A549 (cell line): ENCODE data around the gene SPRYD7. TPM values are rescaled to one million over a fixed set of nuclear protein-coding genes. Genes with fewer than 3 reads are reported as not detected.

Experiments used
- ATAC-seq, 2 experiments: fragments of 200-7000 bp in 1 of 2; fragments of >200 bp in 1 of 2; cut with Nextera tagmentation in 1 of 2; cut with Tn5 transposase in 1 of 2; 3 replicates each; pipeline versions ENCODE4 v1.8.0 to v1.9.1; 2018 to 2020; ENCODE audit warnings: mild to moderate bottlenecking in 1 of 2, moderate library complexity in 1 of 2
- CTCF ChIA-PET: fragments of 300-600 bp; sonication (Branson Sonifier 250); formaldehyde crosslinking; extraction: SDS; loops from one replicate; lab custom pipeline; 2021; ENCODE audit warnings: antibody characterized with exemption, inconsistent platforms; lab: Yijun Ruan, JAX
- POLR2A ChIA-PET: fragments of 350-600 bp; formaldehyde crosslinking; extraction: SDS; loops from one replicate; lab custom pipeline; 2021; ENCODE audit warnings: antibody characterized with exemption, inconsistent platforms; lab: Yijun Ruan, JAX
- DNase-seq, 2 experiments: peaks; one replicate each; pipeline versions ENCODE4 v3.0.0 to v3.0.0-alpha.2; 2011 to 2016; ENCODE audit warnings: low read depth in 1 of 2, low spot score in 1 of 2
- FAIRE-seq: peaks from 2 replicates; lab custom pipeline; 2011; peaks lifted over from hg19 to GRCh38; lab: Jason Lieb, UNC
- H3K27ac ChIP-seq, 2 experiments: fragments of >200 bp; sonication (Bioruptor Twin); formaldehyde crosslinking; 3 replicates each; pipeline ENCODE4 v1.5.1; 2016 to 2017
- H3K4me1 ChIP-seq: fragments of >200 bp; sonication (Bioruptor Twin); formaldehyde crosslinking; 3 replicates; pipeline ENCODE4 v1.6.1; 2016
- H3K4me2 ChIP-seq: fragments of >200 bp; sonication (Bioruptor Twin); formaldehyde crosslinking; 3 replicates; pipeline ENCODE4 v1.6.1; 2016
- H3K4me3 ChIP-seq: fragments of >200 bp; sonication (Bioruptor Twin); formaldehyde crosslinking; 3 replicates; pipeline ENCODE4 v1.5.1; 2016
- H3K9me3 ChIP-seq: fragments of >200 bp; sonication (Bioruptor Twin); formaldehyde crosslinking; 3 replicates; pipeline ENCODE4 v1.6.1; 2016
- BHLHE40 ChIP-seq: IDR thresholded peaks from 2 replicates; pipeline ENCODE4 v1.6.1; 2012; ENCODE audit warnings: low read depth, low read length, inconsistent platforms
- CBX2 ChIP-seq: fragments of 200-600 bp; sonication (generic); IDR thresholded peaks from 2 replicates; pipeline ENCODE4 v1.6.1; 2016; ENCODE audit warnings: low read depth, mild to moderate bottlenecking, borderline replicate concordance
- CBX8 ChIP-seq: fragments of 200-600 bp; sonication (generic); IDR thresholded peaks from 2 replicates; pipeline ENCODE4 v1.6.1; 2016
- HEYL ChIP-seq: fragments of 250-450 bp; sonication (Bioruptor Pico); IDR thresholded peaks from 2 replicates; pipeline ENCODE4 v1.8.0; 2021; ENCODE audit warnings: mild to moderate bottlenecking, moderate library complexity
- HOXA7 ChIP-seq: fragments of 250-450 bp; sonication (Bioruptor Pico); IDR thresholded peaks from 2 replicates; pipeline ENCODE4 v1.5.0; 2020; ENCODE audit warnings: mild to moderate bottlenecking, moderate library complexity
- MAX ChIP-seq: IDR thresholded peaks from 2 replicates; pipeline ENCODE4 v1.6.1; 2012
- NPAS2 ChIP-seq: fragments of 250-450 bp; sonication (Bioruptor Pico); IDR thresholded peaks from 2 replicates; pipeline ENCODE4 v1.8.0; 2022; ENCODE audit warnings: mild to moderate bottlenecking, moderate library complexity, borderline replicate concordance
- PBX3 ChIP-seq: IDR thresholded peaks from 2 replicates; pipeline ENCODE4 v1.6.1; 2012
- POLR2AphosphoS2 ChIP-seq: conservative IDR thresholded peaks from 2 replicates; pipeline ENCODE4 v1.6.1; 2012; ENCODE audit warnings: low read length, improper control_type of control experiment, inconsistent platforms
- RARB ChIP-seq: fragments of 250-450 bp; sonication (Bioruptor Pico); IDR thresholded peaks from 2 replicates; pipeline ENCODE4 v1.8.0; 2021; ENCODE audit warnings: mild to moderate bottlenecking, moderate library complexity
- RNF2 ChIP-seq: fragments of 200-600 bp; sonication (generic); IDR thresholded peaks from 2 replicates; pipeline ENCODE4 v1.6.1; 2016; ENCODE audit warnings: low read depth, mild to moderate bottlenecking, antibody characterized with exemption, moderate library complexity, borderline replicate concordance
- SREBF2 ChIP-seq: fragments of 450-650 bp; IDR thresholded peaks from 2 replicates; pipeline ENCODE4 v1.6.1; 2014; ENCODE audit warnings: mild to moderate bottlenecking, moderate library complexity
- TFCP2L1 ChIP-seq: fragments of 250-450 bp; sonication (Bioruptor Pico); IDR thresholded peaks from 2 replicates; pipeline ENCODE4 v1.5.0; 2021; ENCODE audit warnings: mild to moderate bottlenecking
- TP53 ChIP-seq: fragments of 250-450 bp; sonication (Bioruptor Pico); IDR thresholded peaks from 2 replicates; pipeline ENCODE4 v1.5.0; 2021; ENCODE audit warnings: mild to moderate bottlenecking, moderate library complexity
- ZC3H11A ChIP-seq: fragments of 450-650 bp; IDR thresholded peaks from 2 replicates; pipeline ENCODE4 v1.6.1; 2014; ENCODE audit warnings: antibody characterized with exemption, mild to moderate bottlenecking
- ZFP36 ChIP-seq: fragments of 450-650 bp; IDR thresholded peaks from 2 replicates; pipeline ENCODE4 v1.6.1; 2014; ENCODE audit warnings: borderline replicate concordance; ENCODE audit not compliant: partially characterized antibody
- ZNF302 ChIP-seq: fragments of 250-450 bp; sonication (Bioruptor Pico); IDR thresholded peaks from 2 replicates; pipeline ENCODE4 v1.9.0; 2021; ENCODE audit warnings: inconsistent platforms, mild to moderate bottlenecking, moderate library complexity
- WGBS: methylation state at CpG from one replicate; pipeline ENCODE4 v1.1.6; 2017; ENCODE audit errors: missing lambda C conversion rate; 5-methylcytosine and 5-hydroxymethylcytosine counted together
- polyA plus RNA-seq, 4 experiments: library from polyadenylated mRNA; depleted of rRNA in 3 of 4; stranded (reverse); fragments of >200 nt; fragmentation: RNase III in 1 of 4; extraction: RNeasy Plus Mini Kit Qiagen cat#74134 plus additional on column Dnase treatment in 1 of 4; gene quantifications; 2 replicates in 3 of 4; 3 replicates in 1 of 4; pipeline ENCODE4 v1.2.3, GENCODE V29; 2011 to 2017
- small RNA-seq, 6 experiments: library from RNA; depleted of rRNA; stranded (forward); fragments of <200 nt; gene quantifications; one replicate each; pipeline ENCODE3, GENCODE V24; 2012

Gene SPRYD7
- polyA plus RNA-seq, 2 of the 4 experiments (the other 2 are of a cell fraction): 11.6 to 13.6 TPM

GRCh38 chr13:49867834-49868233, 68.3 kb downstream of the SPRYD7 start:
- DNase-seq: no peak
- Histone ChIP-seq H3K9me3 (0 out of 3 replicates have a peak, but pooled peaks cover 2% of the 10 kb centered on the region), H3K4me1 (no peaks in the 10 kb centered on the region), H3K4me2 (no peak overlapping the region), H3K27ac (no peak overlapping the region), H3K4me3 (no peak overlapping the region)
- 94% methylated on average over 8 of the region's 8 CpGs for WGBS
- TF ChIP-seq POLR2AphosphoS2 (no peak), SREBF2 (no peak)
- ChIA-PET CTCF (no interaction called here), POLR2A (no interaction called here)
- no peak for ATAC-seq
- no peak for FAIRE-seq

GRCh38 chr13:49865218-49865617, 70.9 kb downstream of the SPRYD7 start:
- peaks cover 7% of the 10 kb centered on the region for H3K4me1 ChIP-seq
- no peak for FAIRE-seq
- no peak for ATAC-seq
- POLR2A ChIA-PET: no interaction called here
- no peak overlapping the region for H3K4me2 ChIP-seq
- no peak overlapping the region for H3K4me3 ChIP-seq
- 0 out of 3 replicates have a peak, but pooled peaks cover 2% of the 10 kb centered on the region for H3K9me3 ChIP-seq
- TF ChIP-seq ZFP36: no peak
- TF ChIP-seq SREBF2: no peak
- no peak for TF ChIP-seq RNF2
- WGBS: 88% methylated on average over 1 of the region's 1 CpG
- CTCF ChIA-PET: interaction anchor here (1.3 kb wide), 1 partner anchor 71 kb away, joined by 5 read pairs; the partner anchor contains the start of gene SPRYD7
- DNase-seq: no peak
- H3K27ac ChIP-seq: no peak overlapping the region

GRCh38 chr13:49864509-49864908, 71.6 kb downstream of the SPRYD7 start:
- Histone ChIP-seq H3K4me2 (no peak overlapping the region), H3K4me1 (peaks cover 14% of the 10 kb centered on the region), H3K4me3 (no peak overlapping the region), H3K27ac (peak overlapping the region; percentile 44 to 52; a peak in 2 of 6 replicates), H3K9me3 (0 out of 3 replicates have a peak, but pooled peaks cover 2% of the 10 kb centered on the region)
- POLR2A ChIA-PET: no interaction called here
- ATAC-seq (no peak), FAIRE-seq (no peak), DNase-seq (no peak)
- CTCF ChIA-PET: interaction anchor here (1.3 kb wide), 1 partner anchor 72 kb away, joined by 5 read pairs; the partner anchor contains the start of gene SPRYD7
- no peak for TF ChIP-seq ZC3H11A
- no peak for TF ChIP-seq CBX2
- no peak for TF ChIP-seq HEYL
- no peak for TF ChIP-seq ZNF302
- no peak for TF ChIP-seq TP53 (CRISPR knock-in tag)
- TF ChIP-seq HOXA7 (CRISPR knock-in tag): no peak
- no peak for TF ChIP-seq MAX
- TF ChIP-seq NPAS2: no peak
- no peak for TF ChIP-seq BHLHE40
- TF ChIP-seq CBX8: no peak
- no peak for TF ChIP-seq RARB
- no peak for TF ChIP-seq POLR2AphosphoS2
- TF ChIP-seq PBX3: no peak
- no peak for TF ChIP-seq TFCP2L1 (CRISPR knock-in tag)
- TF ChIP-seq, all 56 proteins: peak for 0

Small RNAs within 50 kb of the gene (small RNA-seq; reads per million reads assigned to genes)
- 0 reads per million in 6 experiments for gene RNY4P30
- 0 reads per million in 6 experiments for gene RNY4P9

Other genes starting within 250 kb of the SPRYD7 start
- 94.4 and 95.0 TPM in 2 replicates for gene EBPL, start 244.9 kb downstream of the SPRYD7 start, polyA plus RNA-seq (2011; rRNA removed)
- 51.8 to 56.7 TPM (median 53.1 TPM) in 3 replicates for gene EBPL, start 244.9 kb downstream of the SPRYD7 start, polyA plus RNA-seq (2017; fragmentation: RNase III; extraction: RNeasy Plus Mini Kit Qiagen cat#74134 plus additional on column Dnase treatment)
- 28.5 and 31.4 TPM in 2 replicates for gene KPNA3, start 143.7 kb downstream of the SPRYD7 start, polyA plus RNA-seq (2011; rRNA removed)
- gene KPNA3, start 143.7 kb downstream of the SPRYD7 start, polyA plus RNA-seq (2017; fragmentation: RNase III; extraction: RNeasy Plus Mini Kit Qiagen cat#74134 plus additional on column Dnase treatment): 29.3 to 30.4 TPM (median 30.1 TPM) in 3 replicates
- gene TRIM13, start 60.7 kb upstream of the SPRYD7 start, polyA plus RNA-seq (2011; rRNA removed): 22.4 and 23.0 TPM in 2 replicates
- 10.2 to 12.5 TPM (median 10.9 TPM) in 3 replicates for gene TRIM13, start 60.7 kb upstream of the SPRYD7 start, polyA plus RNA-seq (2017; fragmentation: RNase III; extraction: RNeasy Plus Mini Kit Qiagen cat#74134 plus additional on column Dnase treatment)
- 1.4 and 1.5 TPM in 2 replicates for gene KCNRG, start 79.1 kb upstream of the SPRYD7 start, polyA plus RNA-seq (2011; rRNA removed)
- gene KCNRG, start 79.1 kb upstream of the SPRYD7 start, polyA plus RNA-seq (2017; fragmentation: RNase III; extraction: RNeasy Plus Mini Kit Qiagen cat#74134 plus additional on column Dnase treatment): 0.29 to 0.63 TPM (median 0.53 TPM) in 3 replicates